ENCODE results near the gene IBSP.

GRCh38 chr4:87804871-87805270 is 5.5 kb downstream of the IBSP start:
- no peak for TF ChIP-seq EZH2 (optimal IDR thresholded peaks at IDR 0.05; ENCODE audit: low read depth, low read length)
- TF ChIP-seq EZH2phosphoT487 (IDR thresholded peaks at IDR 0.05; ENCODE audit: low read length), result no peak
